Panc1 (cell line): ENCODE data around the gene LYPLA2. TPM values are rescaled to one million over a fixed set of nuclear protein-coding genes. Genes with fewer than 3 reads are reported as not detected.

Experiments
- ATAC-seq: fragments of 200-7000 bp; cut with Tn5 transposase; 2 replicates; pipeline ENCODE4 v1.9.1; 2020; ENCODE audit warnings: mild to moderate bottlenecking, moderate library complexity
- BruUV-seq: library from RNA; stranded (reverse); fragments of 400-500 nt; replicated peaks from 2 replicates; lab custom pipeline; 2021; lab: Mats Ljungman, UMichigan
- CTCF ChIA-PET: fragments of 300-600 bp; sonication (Branson Sonifier 250); formaldehyde crosslinking; loops from one replicate; lab custom pipeline; 2022; ENCODE audit warnings: antibody characterized with exemption; lab: Charles Lee
- POLR2A ChIA-PET: fragments of 300-600 bp; sonication (Branson Sonifier 250); formaldehyde crosslinking; loops from one replicate; lab custom pipeline; 2022; ENCODE audit warnings: antibody characterized with exemption; lab: Charles Lee
- DNase-seq: peaks from one replicate; pipeline ENCODE4 v3.0.0-alpha.2; 2010; ENCODE audit warnings: low read depth, low spot score
- H3K27ac ChIP-seq: 2 replicates; pipeline ENCODE4 v1.5.1; 2011; ENCODE audit warnings: mild to moderate bottlenecking, low read length, inconsistent platforms
- H3K27me3 ChIP-seq: fragments of 200-500 bp; sonication (Bioruptor generic); 2 replicates; pipeline ENCODE4 v1.6.0; 2014; ENCODE audit warnings: low read length, inconsistent platforms; ENCODE audit not compliant: control insufficient read depth, insufficient read depth
- H3K36me3 ChIP-seq: fragments of 200-500 bp; sonication (Bioruptor generic); 2 replicates; pipeline ENCODE4 v1.5.1; 2014; ENCODE audit warnings: inconsistent platforms, mild to moderate bottlenecking, low read length, moderate library complexity; ENCODE audit not compliant: control insufficient read depth, insufficient read depth
- H3K4me1 ChIP-seq: 2 replicates; pipeline ENCODE4 v1.5.1; 2011; ENCODE audit warnings: inconsistent platforms, mild to moderate bottlenecking, low read length, moderate library complexity; ENCODE audit not compliant: control insufficient read depth, insufficient read depth
- H3K4me3 ChIP-seq, 2 experiments: 2 replicates each; pipeline ENCODE4 v1.5.1; 2011 to 2012; ENCODE audit warnings: low read depth in 2 of 2, low read length in 2 of 2, mild to moderate bottlenecking in 2 of 2, inconsistent platforms in 1 of 2, moderate library complexity in 1 of 2
- H3K9me3 ChIP-seq: fragments of 200-500 bp; sonication (Bioruptor generic); 2 replicates; pipeline ENCODE4 v1.5.1; 2014; ENCODE audit warnings: low read depth, mild to moderate bottlenecking, inconsistent platforms, low read length, moderate library complexity; ENCODE audit not compliant: control insufficient read depth, insufficient read depth
- CTCF ChIP-seq: fragments of 450-650 bp; IDR thresholded peaks from 2 replicates; pipeline ENCODE4 v1.5.1; 2017; ENCODE audit warnings: mild to moderate bottlenecking
- POLR2AphosphoS5 ChIP-seq: IDR thresholded peaks from 2 replicates; pipeline ENCODE4 v1.6.1; 2012; ENCODE audit warnings: mild to moderate bottlenecking, low read depth, low read length, moderate library complexity
- REST ChIP-seq, 2 experiments: IDR thresholded peaks; 2 replicates each; pipeline ENCODE4 v1.6.1; 2011 to 2012; ENCODE audit warnings: low read depth in 2 of 2, control low read depth in 1 of 2, low read length in 1 of 2, mild to moderate bottlenecking in 1 of 2, moderate library complexity in 1 of 2; ENCODE audit not compliant: insufficient read depth in 1 of 2
- SIN3A ChIP-seq: IDR thresholded peaks from 2 replicates; pipeline ENCODE4 v1.6.1; 2012; ENCODE audit warnings: low read depth, mild to moderate bottlenecking, low read length, moderate library complexity, borderline replicate concordance; ENCODE audit not compliant: insufficient read depth
- TCF7L2 ChIP-seq: IDR thresholded peaks from 2 replicates; pipeline ENCODE4 v1.6.1; 2011; ENCODE audit warnings: mild to moderate bottlenecking, low read depth, low read length, inconsistent platforms
- in situ Hi-C: cut with HindIII; loops from 2 replicates; pipeline ENCODE4 v1.10.0; 2016; ENCODE audit warnings: low sequenced_read_pairs, low pct_unique_long_range_greater_than_20kb
- intact Hi-C: fragments of 100-400 bp; cut with micrococcal nuclease; formaldehyde crosslinking; loops from one replicate; pipeline ENCODE4 v1.10.0; 2022; ENCODE audit not compliant: unreplicated experiment
- total RNA-seq: library from RNA; stranded (reverse); gene quantifications from one replicate; pipeline ENCODE4 v1.2.1, GENCODE V29; 2021; ENCODE audit not compliant: unreplicated experiment

Gene LYPLA2
- total RNA-seq, 1 experiment from 2014 or later = 82.9 TPM

GRCh38 chr1:23838401-23838866, 47.5 kb downstream of the LYPLA2 start:
- no peaks in the 10 kb centered on the region for H3K9me3 ChIP-seq
- 0 out of 2 replicates have a peak, but pooled peaks cover 3% of the 10 kb centered on the region for H3K4me1 ChIP-seq
- no peaks in the 10 kb centered on the region for H3K36me3 ChIP-seq
- in situ Hi-C loops (no loop called here), intact Hi-C loops (no loop called here)
- ATAC-seq = peak; percentile 99
- CTCF ChIA-PET = interaction anchor here (0.6 kb wide), 1 partner anchor 55 kb away, joined by 4 read pairs; no protein-coding TSS in a partner anchor
- no TSS peak for BruUV-seq
- POLR2A ChIA-PET = no interaction called here
- no peaks in the 10 kb centered on the region for H3K27me3 ChIP-seq
- H3K27ac ChIP-seq = no peak overlapping the region
- DNase-seq = no peak
- peak overlapping the region; percentile 42 to 53 for H3K4me3 ChIP-seq
- no peak for TF ChIP-seq POLR2AphosphoS5
- no peak; the same call in 1 of the 2 replicates for TF ChIP-seq SIN3A
- TF ChIP-seq CTCF = no peak
- TF ChIP-seq TCF7L2 = no peak
- no peak for TF ChIP-seq REST (IDR thresholded peaks at IDR 0.05; ENCODE audit: insufficient read depth in 1 of 2, low read depth in 2 of 2, low read length in 1 of 2)

- intact Hi-C loops = no loop called here
- CTCF ChIA-PET = no interaction called here
- DNase-seq = no peak
- in situ Hi-C loops = no loop called here
- no TSS peak for BruUV-seq
- Histone ChIP-seq H3K36me3 (no peaks in the 10 kb centered on the region), H3K4me3 (no peak overlapping the region), H3K27ac (no peak overlapping the region), H3K27me3 (no peaks in the 10 kb centered on the region), H3K4me1 (no peaks in the 10 kb centered on the region), H3K9me3 (no peaks in the 10 kb centered on the region)
- ATAC-seq = no peak
- POLR2A ChIA-PET = no interaction called here
- TF ChIP-seq REST (IDR thresholded peaks at IDR 0.05; ENCODE audit: insufficient read depth in 1 of 2, low read depth in 2 of 2, low read length in 1 of 2) = no peak
- no peak for TF ChIP-seq POLR2AphosphoS5
- TF ChIP-seq SIN3A = no peak
- TF ChIP-seq CTCF = no peak
- TF ChIP-seq TCF7L2 = no peak
These were observed 52.7 kb downstream of the LYPLA2 start for GRCh38 chr1:23843644-23844043.
